HepG2 (cell line): ENCODE results near the gene HELZ. TPM values are rescaled to one million over a fixed set of nuclear protein-coding genes. Genes with fewer than 3 reads are reported as not detected.

ENCODE experiments used
- ASH2L ChIP-seq: fragments of 300-600, 200-600 bp; sonication (generic); IDR thresholded peaks from 2 replicates; pipeline ENCODE4 v1.7.0; 2017; ENCODE audit warnings: low read depth, mild to moderate bottlenecking, moderate library complexity, mixed read lengths, low read length; ENCODE audit not compliant: insufficient read length
- CBX1 ChIP-seq: IDR thresholded peaks from one replicate; pipeline ENCODE4 v1.6.1; 2016; ENCODE audit warnings: antibody characterized with exemption, low read depth
- FOXA3 ChIP-seq: IDR thresholded peaks from 2 replicates; pipeline ENCODE4 v1.6.1; 2016; ENCODE audit warnings: missing genetic modification reagents, missing compliant biosample characterization
- IRX3 ChIP-seq: sonication (generic); formaldehyde crosslinking; IDR thresholded peaks from 2 replicates; pipeline ENCODE4 v1.8.1; 2023; ENCODE audit warnings: mild to moderate bottlenecking, low read depth, missing genetic modification reagents, borderline replicate concordance
- MED1 ChIP-seq: sonication (generic); formaldehyde crosslinking; IDR thresholded peaks from 2 replicates; pipeline ENCODE4 v1.4.0; 2020; ENCODE audit warnings: missing genetic modification reagents
- NFKBIZ ChIP-seq: IDR thresholded peaks from 2 replicates; pipeline ENCODE4 v1.6.1; 2018; ENCODE audit warnings: missing genetic modification reagents, missing compliant biosample characterization
- PAXIP1 ChIP-seq: sonication (generic); formaldehyde crosslinking; conservative IDR thresholded peaks from 2 replicates; pipeline ENCODE4 v1.4.0; 2020; ENCODE audit warnings: mild to moderate bottlenecking, missing genetic modification reagents, moderate library complexity
- PITX1 ChIP-seq: sonication (generic); formaldehyde crosslinking; IDR thresholded peaks from 2 replicates; pipeline ENCODE4 v1.5.1; 2020; ENCODE audit warnings: mild to moderate bottlenecking, missing genetic modification reagents
- RARA ChIP-seq: IDR thresholded peaks from 2 replicates; pipeline ENCODE4 v1.6.1; 2016; ENCODE audit warnings: missing genetic modification reagents, missing compliant biosample characterization
- RBM22 ChIP-seq: fragments of 200-400 bp; formaldehyde crosslinking; optimal IDR thresholded peaks from 2 replicates; pipeline ENCODE3; 2017; ENCODE audit warnings: mild to moderate bottlenecking, low read length, moderate library complexity
- SIX1 ChIP-seq: sonication (generic); formaldehyde crosslinking; IDR thresholded peaks from 2 replicates; pipeline ENCODE4 v1.4.0; 2020; ENCODE audit warnings: missing genetic modification reagents, borderline replicate concordance
- SOX13 ChIP-seq, 3 experiments: fragments of 450-650 bp in 1 of 3; sonication (generic) in 1 of 3; formaldehyde crosslinking in 1 of 3; IDR thresholded peaks in 2 of 3; conservative IDR thresholded peaks in 1 of 3; 2 replicates each; pipeline versions ENCODE4 v1.5.0 to v1.6.1; 2016 to 2020; ENCODE audit warnings: antibody characterized with exemption in 1 of 3, mild to moderate bottlenecking in 1 of 3, missing compliant biosample characterization in 1 of 3, missing genetic modification reagents in 1 of 3, moderate library complexity in 1 of 3
- ZNF331 ChIP-seq: sonication (generic); formaldehyde crosslinking; IDR thresholded peaks from 2 replicates; pipeline ENCODE4 v1.4.0; 2020; ENCODE audit warnings: missing genetic modification reagents
- ZNF335 ChIP-seq: sonication (generic); formaldehyde crosslinking; IDR thresholded peaks from 2 replicates; pipeline ENCODE4 v1.4.0; 2020; ENCODE audit warnings: missing genetic modification reagents
- ZNF362 ChIP-seq: sonication (generic); formaldehyde crosslinking; IDR thresholded peaks from 2 replicates; pipeline ENCODE4 v1.4.0; 2020; ENCODE audit warnings: missing genetic modification reagents, mild to moderate bottlenecking, borderline replicate concordance
- ZNF407 ChIP-seq: sonication (generic); formaldehyde crosslinking; IDR thresholded peaks from one replicate; pipeline ENCODE4 v1.5.1; 2020; ENCODE audit warnings: mild to moderate bottlenecking, missing genetic modification reagents; ENCODE audit errors: not compliant biosample characterization
- ZNF7 ChIP-seq: IDR thresholded peaks from 2 replicates; pipeline ENCODE4 v1.6.1; 2016; ENCODE audit warnings: missing biosample characterization, missing genetic modification reagents
- polyA plus RNA-seq, 8 experiments: library from polyadenylated mRNA; depleted of rRNA in 3 of 8; stranded (reverse) in 7 of 8; unstranded in 1 of 8; fragments of >200 nt; fragmentation: Illumina TruSeq in 4 of 8; extraction: Trizol in 4 of 8; gene quantifications; 2 replicates each; pipeline versions ENCODE4 v1.2.1 to v1.2.3, GENCODE V29; 2011 to 2016; ENCODE audit warnings: low read depth in 4 of 8, missing spikeins in 1 of 8, mixed read lengths in 1 of 8; ENCODE audit not compliant: insufficient read depth in 1 of 8
- total RNA-seq, 5 experiments: library from RNA; depleted of rRNA; stranded (reverse); fragments of >200 nt; fragmentation: Illumina TruSeq; extraction: Trizol; gene quantifications; 2 replicates each; pipeline ENCODE4 v1.2.3, GENCODE V29; 2016; ENCODE audit warnings: low read depth in 1 of 5

Gene HELZ
- total and polyA plus RNA-seq, 2 of the 13 experiments (the other 11 are each of a cell fraction or from before 2014, with no cell fraction given), result 35.3 to 52.4 TPM

GRCh38 chr17:67076290-67076689, 168.7 kb downstream of the HELZ start (continued):
- TF ChIP-seq PAXIP1 (CRISPR knock-in tag) (peak; percentile 64), PITX1 (CRISPR knock-in tag) (peak; percentile 75), RBM22 (peak; percentile 91), ASH2L (peak; percentile 32), ZNF362 (no peak), IRX3 (CRISPR knock-in tag) (no peak), ZNF335 (0 out of 2 replicates have a peak, but pooled peaks have one; percentile 59), SOX13 (IDR thresholded peaks at IDR 0.05) (no peak), SOX13 (CRISPR knock-in tag; conservative IDR thresholded peaks at IDR 0.05 in 1 of 2, IDR thresholded peaks at IDR 0.05 in 1 of 2) (peak in 1 of 2 experiments; percentile 74; a peak in 2 of 4 replicates), CBX1 (peak; percentile 37), ZNF7 (CRISPR knock-in tag) (peak; percentile 16; the same call in 1 of the 2 replicates), NFKBIZ (CRISPR knock-in tag) (0 out of 2 replicates have a peak, but pooled peaks have one; percentile 46), RARA (CRISPR knock-in tag) (peak; percentile 33; the same call in 1 of the 2 replicates), ZNF331 (CRISPR knock-in tag) (no peak; the same call in 1 of the 2 replicates), FOXA3 (CRISPR knock-in tag) (peak; percentile 17; the same call in 1 of the 2 replicates), MED1 (CRISPR knock-in tag) (peak; percentile 54; the same call in 1 of the 2 replicates), ZNF407 (CRISPR knock-in tag) (no peak), SIX1 (no peak)
